ENCODE results near the gene CMSS1. TPM values are rescaled to one million over a fixed set of nuclear protein-coding genes. Genes with fewer than 3 reads are reported as not detected.

CMSS1 gene
- total RNA-seq, 1 experiment from 2014 or later: 64.1 TPM

DNA sequence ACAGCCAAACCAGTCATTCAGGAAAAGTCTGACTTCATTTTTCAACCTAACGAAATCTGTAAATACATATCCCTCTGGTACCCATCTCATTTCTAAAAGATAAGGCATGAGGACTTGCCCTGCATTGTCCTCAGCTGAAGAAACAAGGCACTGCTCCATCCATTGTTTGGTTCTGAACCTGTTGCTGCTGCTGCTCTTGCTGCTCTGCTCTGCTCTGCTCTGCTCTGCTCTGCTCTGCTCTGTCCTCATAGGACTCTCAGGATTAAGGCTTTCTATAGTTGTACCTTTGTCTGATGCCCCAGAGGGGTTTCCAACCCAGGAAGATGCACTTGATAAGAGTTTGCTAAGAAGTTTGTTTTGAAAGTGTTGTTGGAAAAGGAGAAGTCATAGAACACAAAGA lies 38.2 kb downstream of the CMSS1 start:
- intact Hi-C loops (cut with micrococcal nuclease): no loop called here
- TF ChIP-seq POLR2A (IDR thresholded peaks at IDR 0.05; ENCODE audit: borderline replicate concordance, extremely low read depth, insufficient read depth, insufficient read length): no peak
- TF ChIP-seq ZFX (IDR thresholded peaks at IDR 0.05): no peak
- DNase-seq (ENCODE audit: low read depth, low spot score) (no peak), ATAC-seq (no peak)
- no peak overlapping the region for H3K4me3 ChIP-seq (replicated peaks in 1 of 2; ENCODE audit: low read depth in 1 of 2, low read length in 2 of 2)
- no peak overlapping the region for H3K27ac ChIP-seq (ENCODE audit: low read depth, low read length)
- RAD21 ChIA-PET (ENCODE audit: low non-redundant PET in 1 of 2, low total read pairs in 2 of 2, uncharacterized antibody in 2 of 2, unreplicated experiment in 2 of 2): no interaction called here
- H3K4me2 ChIP-seq (ENCODE audit: low read length): no peak overlapping the region
- no peaks in the 10 kb centered on the region for H3K27me3 ChIP-seq (ENCODE audit: insufficient read depth, low read length)
- peaks cover 23% of the 10 kb centered on the region; the same call in 1 of the 2 replicates for H3K79me2 ChIP-seq (ENCODE audit: insufficient read depth, low read length)
- no peak overlapping the region for H3K9ac ChIP-seq (ENCODE audit: low read length)
- CTCF ChIA-PET: no interaction called here
- H3K36me3 ChIP-seq (ENCODE audit: control insufficient read depth in 1 of 2, insufficient read depth in 2 of 2, low read length in 2 of 2): no peaks in the 10 kb centered on the region
- H4K20me1 ChIP-seq (ENCODE audit: insufficient read depth): no peaks in the 10 kb centered on the region
- no peaks in the 10 kb centered on the region for H3K9me2 ChIP-seq (ENCODE audit: insufficient read depth)
- H2AFZ ChIP-seq (ENCODE audit: low read depth, low read length, poor library complexity, severe bottlenecking): no peak overlapping the region
- BruUV-seq (replicated peaks): no TSS peak
- POLR2A ChIA-PET: no interaction called here
- no peaks in the 10 kb centered on the region for H3K4me1 ChIP-seq (ENCODE audit: control insufficient read depth in 1 of 2, insufficient read depth in 2 of 2, low read length in 2 of 2)
- no peaks in the 10 kb centered on the region for H3K9me3 ChIP-seq (ENCODE audit: control insufficient read depth in 1 of 2, insufficient read depth in 1 of 2, low read depth in 1 of 2, low read length in 2 of 2)

DNA sequence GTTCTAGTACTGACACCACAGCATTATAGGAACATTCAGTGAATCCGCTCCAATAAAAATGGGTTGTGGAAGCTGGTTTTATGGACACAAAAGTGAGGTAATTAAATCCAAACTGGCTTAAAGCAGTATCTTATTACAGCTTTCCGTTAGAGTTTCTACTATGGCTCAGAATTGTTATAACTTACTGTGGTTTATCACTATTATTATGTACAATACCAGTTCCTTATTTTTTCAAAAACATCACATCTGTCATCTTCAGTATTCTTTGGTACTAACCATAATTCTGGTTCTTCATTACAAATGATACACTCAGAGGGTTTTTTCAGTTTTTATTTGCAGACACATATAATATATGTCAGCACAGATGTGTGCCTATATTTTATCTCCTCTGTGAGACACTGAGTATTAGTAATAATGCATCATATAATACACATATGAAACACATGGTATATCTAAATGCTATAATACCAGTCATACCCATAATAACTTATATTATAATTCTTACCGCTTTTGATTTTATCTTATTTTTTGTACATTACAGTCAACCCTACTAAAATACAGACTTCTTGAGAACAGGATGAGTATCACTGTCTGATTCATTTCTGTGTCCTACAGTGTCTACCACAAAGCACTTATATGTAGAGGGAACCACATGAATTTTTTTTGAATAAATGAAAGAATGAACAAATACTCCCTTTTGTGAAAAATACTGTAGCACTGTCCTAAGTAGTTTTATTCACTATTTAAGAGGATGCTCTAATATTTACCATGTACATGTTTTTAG lies 39.0 kb downstream of the CMSS1 start:
- H3K9me3 ChIP-seq (ENCODE audit: control insufficient read depth in 1 of 2, insufficient read depth in 1 of 2, low read depth in 1 of 2, low read length in 2 of 2): no peaks in the 10 kb centered on the region
- no peaks in the 10 kb centered on the region for H3K36me3 ChIP-seq (ENCODE audit: control insufficient read depth in 1 of 2, insufficient read depth in 2 of 2, low read length in 2 of 2)
- peaks cover 0 to 6% of the 10 kb centered on the region in 2 experiments; a peak in 2 of 4 replicates for H3K4me1 ChIP-seq (ENCODE audit: control insufficient read depth in 1 of 2, insufficient read depth in 2 of 2, low read length in 2 of 2)
- no peak overlapping the region for H3K27ac ChIP-seq (ENCODE audit: low read depth, low read length)
- DNase-seq (ENCODE audit: low read depth, low spot score) (no peak), ATAC-seq (no peak)
- POLR2A ChIA-PET: no interaction called here
- no peaks in the 10 kb centered on the region for H4K20me1 ChIP-seq (ENCODE audit: insufficient read depth)
- no peak overlapping the region for H3K4me2 ChIP-seq (ENCODE audit: low read length)
- no peak overlapping the region for H3K9ac ChIP-seq (ENCODE audit: low read length)
- no peaks in the 10 kb centered on the region for H3K9me2 ChIP-seq (ENCODE audit: insufficient read depth)
- H3K79me2 ChIP-seq (ENCODE audit: insufficient read depth, low read length): peaks cover 21% of the 10 kb centered on the region; the same call in 1 of the 2 replicates
- BruUV-seq (replicated peaks): no TSS peak
- CTCF ChIA-PET: no interaction called here
- H2AFZ ChIP-seq (ENCODE audit: low read depth, low read length, poor library complexity, severe bottlenecking): no peak overlapping the region
- H3K4me3 ChIP-seq (replicated peaks in 1 of 2; ENCODE audit: low read depth in 1 of 2, low read length in 2 of 2): no peak overlapping the region
- H3K27me3 ChIP-seq (ENCODE audit: insufficient read depth, low read length): no peaks in the 10 kb centered on the region
- RAD21 ChIA-PET (ENCODE audit: low non-redundant PET in 1 of 2, low total read pairs in 2 of 2, uncharacterized antibody in 2 of 2, unreplicated experiment in 2 of 2): no interaction called here
- intact Hi-C loops (cut with micrococcal nuclease): no loop called here
- TF ChIP-seq EZH2phosphoT487 (IDR thresholded peaks at IDR 0.05; ENCODE audit: borderline replicate concordance): no peak
- TF ChIP-seq ZNF274 (IDR thresholded peaks at IDR 0.05; ENCODE audit: low read depth, low read length): no peak
- no peak for TF ChIP-seq SRF (IDR thresholded peaks at IDR 0.05; ENCODE audit: low read depth)
- TF ChIP-seq EZH2 (IDR thresholded peaks at IDR 0.05): no peak
- TF ChIP-seq YY1 (IDR thresholded peaks at IDR 0.05; ENCODE audit: extremely low read depth, insufficient replicate concordance, low read depth, low read length): no peak
- TF ChIP-seq FOSL1 (IDR thresholded peaks at IDR 0.05; ENCODE audit: low read depth): no peak
- TF ChIP-seq CEBPB (IDR thresholded peaks at IDR 0.05; ENCODE audit: low read depth): no peak
- TF ChIP-seq TCF7L2 (IDR thresholded peaks at IDR 0.05; ENCODE audit: borderline replicate concordance, extremely low read depth, insufficient read depth, insufficient read length): no peak
- no peak for TF ChIP-seq POLR2AphosphoS5 (IDR thresholded peaks at IDR 0.05; ENCODE audit: low read depth, low read length)
- no peak for TF ChIP-seq CBX3 (IDR thresholded peaks at IDR 0.05; ENCODE audit: low read depth)
- TF ChIP-seq, protein P1, sequence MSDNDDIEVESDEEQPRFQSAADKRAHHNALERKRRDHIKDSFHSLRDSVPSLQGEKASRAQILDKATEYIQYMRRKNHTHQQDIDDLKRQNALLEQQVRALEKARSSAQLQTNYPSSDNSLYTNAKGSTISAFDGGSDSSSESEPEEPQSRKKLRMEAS (IDR thresholded peaks at IDR 0.05): no peak
- TF ChIP-seq, protein P2, sequence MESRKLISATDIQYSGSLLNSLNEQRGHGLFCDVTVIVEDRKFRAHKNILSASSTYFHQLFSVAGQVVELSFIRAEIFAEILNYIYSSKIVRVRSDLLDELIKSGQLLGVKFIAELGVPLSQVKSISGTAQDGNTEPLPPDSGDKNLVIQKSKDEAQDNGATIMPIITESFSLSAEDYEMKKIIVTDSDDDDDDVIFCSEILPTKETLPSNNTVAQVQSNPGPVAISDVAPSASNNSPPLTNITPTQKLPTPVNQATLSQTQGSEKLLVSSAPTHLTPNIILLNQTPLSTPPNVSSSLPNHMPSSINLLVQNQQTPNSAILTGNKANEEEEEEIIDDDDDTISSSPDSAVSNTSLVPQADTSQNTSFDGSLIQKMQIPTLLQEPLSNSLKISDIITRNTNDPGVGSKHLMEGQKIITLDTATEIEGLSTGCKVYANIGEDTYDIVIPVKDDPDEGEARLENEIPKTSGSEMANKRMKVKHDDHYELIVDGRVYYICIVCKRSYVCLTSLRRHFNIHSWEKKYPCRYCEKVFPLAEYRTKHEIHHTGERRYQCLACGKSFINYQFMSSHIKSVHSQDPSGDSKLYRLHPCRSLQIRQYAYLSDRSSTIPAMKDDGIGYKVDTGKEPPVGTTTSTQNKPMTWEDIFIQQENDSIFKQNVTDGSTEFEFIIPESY (IDR thresholded peaks at IDR 0.05; ENCODE audit: extremely low read depth, insufficient replicate concordance, low read length): no peak
- no peak for TF ChIP-seq ZFX (IDR thresholded peaks at IDR 0.05)
- TF ChIP-seq, protein P3, sequence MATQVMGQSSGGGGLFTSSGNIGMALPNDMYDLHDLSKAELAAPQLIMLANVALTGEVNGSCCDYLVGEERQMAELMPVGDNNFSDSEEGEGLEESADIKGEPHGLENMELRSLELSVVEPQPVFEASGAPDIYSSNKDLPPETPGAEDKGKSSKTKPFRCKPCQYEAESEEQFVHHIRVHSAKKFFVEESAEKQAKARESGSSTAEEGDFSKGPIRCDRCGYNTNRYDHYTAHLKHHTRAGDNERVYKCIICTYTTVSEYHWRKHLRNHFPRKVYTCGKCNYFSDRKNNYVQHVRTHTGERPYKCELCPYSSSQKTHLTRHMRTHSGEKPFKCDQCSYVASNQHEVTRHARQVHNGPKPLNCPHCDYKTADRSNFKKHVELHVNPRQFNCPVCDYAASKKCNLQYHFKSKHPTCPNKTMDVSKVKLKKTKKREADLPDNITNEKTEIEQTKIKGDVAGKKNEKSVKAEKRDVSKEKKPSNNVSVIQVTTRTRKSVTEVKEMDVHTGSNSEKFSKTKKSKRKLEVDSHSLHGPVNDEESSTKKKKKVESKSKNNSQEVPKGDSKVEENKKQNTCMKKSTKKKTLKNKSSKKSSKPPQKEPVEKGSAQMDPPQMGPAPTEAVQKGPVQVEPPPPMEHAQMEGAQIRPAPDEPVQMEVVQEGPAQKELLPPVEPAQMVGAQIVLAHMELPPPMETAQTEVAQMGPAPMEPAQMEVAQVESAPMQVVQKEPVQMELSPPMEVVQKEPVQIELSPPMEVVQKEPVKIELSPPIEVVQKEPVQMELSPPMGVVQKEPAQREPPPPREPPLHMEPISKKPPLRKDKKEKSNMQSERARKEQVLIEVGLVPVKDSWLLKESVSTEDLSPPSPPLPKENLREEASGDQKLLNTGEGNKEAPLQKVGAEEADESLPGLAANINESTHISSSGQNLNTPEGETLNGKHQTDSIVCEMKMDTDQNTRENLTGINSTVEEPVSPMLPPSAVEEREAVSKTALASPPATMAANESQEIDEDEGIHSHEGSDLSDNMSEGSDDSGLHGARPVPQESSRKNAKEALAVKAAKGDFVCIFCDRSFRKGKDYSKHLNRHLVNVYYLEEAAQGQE (IDR thresholded peaks at IDR 0.05; ENCODE audit: low read depth): no peak
